ENCODE results near the gene STPG3.

STPG3 gene

DNA sequence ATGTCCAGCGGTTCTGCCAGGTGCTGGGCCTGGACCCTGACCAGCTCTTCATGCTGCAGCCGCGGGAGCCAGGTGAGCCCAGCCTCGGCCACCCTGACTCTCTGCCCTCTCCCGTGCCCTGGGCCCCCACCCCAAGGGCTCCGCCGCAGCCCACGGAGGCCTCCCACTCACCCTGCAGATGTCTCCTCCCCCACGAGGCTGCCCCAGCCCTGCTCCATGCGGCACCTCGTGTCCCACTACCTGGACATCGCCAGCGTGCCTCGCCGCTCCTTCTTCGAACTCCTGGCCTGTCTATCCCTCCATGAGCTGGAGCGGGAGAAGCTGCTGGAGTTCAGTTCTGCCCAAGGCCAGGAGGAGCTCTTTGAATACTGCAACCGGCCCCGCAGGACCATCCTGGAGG, 36.5 kb upstream of the STPG3 start:
- no peak overlapping the region for H2BK5ac ChIP-seq (ENCODE audit: low read depth, low read length, poor library complexity, severe bottlenecking)
- 96% methylated on average over 19 of the region's 19 CpGs for WGBS
- H2BK12ac ChIP-seq (ENCODE audit: low read length in 2 of 2): no peak overlapping the region
- no peak overlapping the region for H3K4me2 ChIP-seq (ENCODE audit: low read length, poor library complexity, severe bottlenecking)
- no peak overlapping the region for H3K9ac ChIP-seq (ENCODE audit: low read length)
- no peak overlapping the region for H3K14ac ChIP-seq (ENCODE audit: low read length in 2 of 2)
- H3K4me3 ChIP-seq (ENCODE audit: insufficient read depth in 1 of 2, low read depth in 1 of 2, low read length in 2 of 2): no peak overlapping the region
- no peak overlapping the region for H3K23ac ChIP-seq (ENCODE audit: low read length in 2 of 2)
- peaks cover 5 to 70% of the 10 kb centered on the region in 2 experiments for H3K36me3 ChIP-seq (ENCODE audit: control insufficient read depth in 1 of 2, insufficient read depth in 2 of 2, low read depth in 1 of 2, low read length in 2 of 2)
- no peak overlapping the region for H2AK5ac ChIP-seq (ENCODE audit: low read length, severe bottlenecking)
- H3K27me3 ChIP-seq (ENCODE audit: control insufficient read depth in 1 of 2, insufficient read depth in 1 of 2, low read length in 2 of 2): no peaks in the 10 kb centered on the region
- no peak overlapping the region for H3K27ac ChIP-seq (ENCODE audit: low read length, poor library complexity, severe bottlenecking)
- no peak overlapping the region for H2AFZ ChIP-seq (ENCODE audit: low read depth, low read length)
- H3K9me3 ChIP-seq (ENCODE audit: control insufficient read depth, low read length): no peaks in the 10 kb centered on the region
- H2BK15ac ChIP-seq (ENCODE audit: low read depth, poor library complexity, severe bottlenecking): no peak overlapping the region
- H3K79me1 ChIP-seq (replicated peaks; ENCODE audit: low read length, poor library complexity, severe bottlenecking): peaks cover 3% of the 10 kb centered on the region
- no peak overlapping the region for H4K91ac ChIP-seq (ENCODE audit: low read length)
- no peak overlapping the region for H2BK120ac ChIP-seq (ENCODE audit: low read depth, low read length)
- no peak overlapping the region for H3K18ac ChIP-seq (ENCODE audit: low read depth in 1 of 2, low read length in 2 of 2)
- H3K4ac ChIP-seq (ENCODE audit: low read depth in 1 of 2, low read length in 2 of 2): no peak overlapping the region
- DNase-seq: no peak
- peaks cover 33% of the 10 kb centered on the region for H3K4me1 ChIP-seq (ENCODE audit: control insufficient read depth, insufficient read depth, low read depth, low read length)
- H4K8ac ChIP-seq (ENCODE audit: low read length): no peak overlapping the region

DNA sequence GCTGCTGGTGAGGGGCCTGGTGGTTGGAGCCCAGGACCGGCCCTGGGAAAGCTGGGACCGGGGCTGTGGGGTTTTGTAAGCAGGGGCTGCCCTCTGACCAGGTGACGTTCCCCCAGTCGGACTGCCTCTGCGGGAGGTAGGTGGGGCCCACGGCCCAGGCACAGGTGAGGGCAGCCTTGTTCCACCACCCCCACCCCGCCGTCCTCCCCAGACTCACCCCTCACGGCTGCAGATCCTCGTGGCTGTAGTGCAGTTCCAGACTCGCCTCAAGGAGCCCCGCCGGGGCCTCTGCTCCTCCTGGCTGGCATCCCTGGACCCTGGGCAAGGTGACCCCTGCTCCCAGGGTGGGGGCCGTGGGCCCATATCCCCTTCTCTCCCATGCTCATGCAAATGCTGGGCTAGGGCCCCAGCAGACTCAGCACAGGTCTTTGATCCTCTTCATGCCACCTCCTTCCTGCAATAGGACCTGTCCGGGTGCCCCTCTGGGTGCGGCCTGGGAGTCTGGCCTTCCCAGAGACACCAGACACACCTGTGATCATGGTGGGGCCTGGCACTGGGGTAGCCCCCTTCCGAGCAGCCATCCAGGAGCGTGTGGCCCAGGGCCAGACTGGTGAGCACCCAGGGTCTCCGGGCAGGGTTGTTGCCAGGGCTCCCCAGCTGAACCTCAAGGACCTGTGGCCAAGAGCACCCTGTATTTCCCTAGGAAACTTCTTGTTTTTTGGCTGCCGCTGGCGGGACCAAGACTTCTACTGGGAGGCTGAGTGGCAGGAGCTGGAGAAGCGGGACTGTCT, 35.7 kb upstream of the STPG3 start:
- no peak overlapping the region for H3K18ac ChIP-seq (ENCODE audit: low read depth in 1 of 2, low read length in 2 of 2)
- H2AFZ ChIP-seq (ENCODE audit: low read depth, low read length): no peak overlapping the region
- no peak overlapping the region for H2BK5ac ChIP-seq (ENCODE audit: low read depth, low read length, poor library complexity, severe bottlenecking)
- H3K36me3 ChIP-seq (ENCODE audit: control insufficient read depth in 1 of 2, insufficient read depth in 2 of 2, low read depth in 1 of 2, low read length in 2 of 2): peaks cover 5 to 69% of the 10 kb centered on the region in 2 experiments
- H3K79me1 ChIP-seq (replicated peaks; ENCODE audit: low read length, poor library complexity, severe bottlenecking): peaks cover 3% of the 10 kb centered on the region
- H3K27ac ChIP-seq (ENCODE audit: low read length, poor library complexity, severe bottlenecking): no peak overlapping the region
- H3K27me3 ChIP-seq (ENCODE audit: control insufficient read depth in 1 of 2, insufficient read depth in 1 of 2, low read length in 2 of 2): no peaks in the 10 kb centered on the region
- no peak overlapping the region for H2BK12ac ChIP-seq (ENCODE audit: low read length in 2 of 2)
- no peak overlapping the region for H3K9ac ChIP-seq (ENCODE audit: low read length)
- WGBS: 97% methylated on average over 22 of the region's 22 CpGs
- no peak overlapping the region for H2AK5ac ChIP-seq (ENCODE audit: low read length, severe bottlenecking)
- no peak for DNase-seq
- no peak overlapping the region for H4K8ac ChIP-seq (ENCODE audit: low read length)
- no peak overlapping the region for H3K4me2 ChIP-seq (ENCODE audit: low read length, poor library complexity, severe bottlenecking)
- H3K4me1 ChIP-seq (ENCODE audit: control insufficient read depth, insufficient read depth, low read depth, low read length): peaks cover 38% of the 10 kb centered on the region
- H3K4ac ChIP-seq (ENCODE audit: low read depth in 1 of 2, low read length in 2 of 2): no peak overlapping the region
- H3K14ac ChIP-seq (ENCODE audit: low read length in 2 of 2): no peak overlapping the region
- H2BK120ac ChIP-seq (ENCODE audit: low read depth, low read length): no peak overlapping the region
- no peaks in the 10 kb centered on the region for H3K9me3 ChIP-seq (ENCODE audit: control insufficient read depth, low read length)
- no peak overlapping the region for H2BK15ac ChIP-seq (ENCODE audit: low read depth, poor library complexity, severe bottlenecking)
- no peak overlapping the region for H3K23ac ChIP-seq (ENCODE audit: low read length in 2 of 2)
- H4K91ac ChIP-seq (ENCODE audit: low read length): no peak overlapping the region
- H3K4me3 ChIP-seq (ENCODE audit: insufficient read depth in 1 of 2, low read depth in 1 of 2, low read length in 2 of 2): no peak overlapping the region

DNA sequence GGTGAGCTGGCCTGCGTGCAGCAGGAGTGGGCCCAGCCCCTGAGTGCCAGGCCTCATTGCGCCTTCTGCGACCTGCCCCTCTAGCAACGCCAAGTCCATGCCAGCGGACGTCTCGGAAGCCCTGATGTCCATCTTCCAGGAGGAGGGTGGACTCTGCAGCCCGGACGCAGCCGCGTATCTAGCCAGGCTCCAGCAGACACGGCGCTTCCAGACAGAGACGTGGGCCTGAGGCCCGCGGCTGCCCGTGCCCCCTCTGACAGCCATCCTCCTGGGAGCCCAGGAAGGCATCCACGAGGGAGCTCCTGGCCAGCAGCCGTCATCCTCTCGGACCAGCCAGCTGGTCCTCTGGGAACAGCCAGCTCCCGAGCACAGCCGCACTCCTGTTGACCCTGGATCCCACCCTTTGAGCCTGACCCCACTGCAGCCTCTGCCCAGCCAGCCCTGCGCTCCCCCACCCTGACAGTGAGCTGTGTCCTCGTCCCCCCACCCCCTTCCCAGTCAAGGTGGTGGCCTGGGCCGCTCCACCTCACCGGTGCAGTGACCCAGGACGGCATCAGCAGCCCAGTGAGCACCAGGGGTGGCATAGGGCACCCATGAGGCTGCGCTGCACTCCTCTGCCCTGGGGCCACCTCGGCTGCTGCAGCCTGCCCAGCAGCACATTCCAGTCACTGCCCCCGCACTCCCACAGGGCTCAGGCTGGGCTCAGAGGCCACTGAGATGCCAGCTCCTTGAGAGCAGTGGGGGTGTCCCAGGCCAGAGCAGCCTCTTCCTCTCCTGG, 34.7 kb upstream of the STPG3 start:
- Histone ChIP-seq H3K4me3 (ENCODE audit: insufficient read depth in 1 of 2, low read depth in 1 of 2, low read length in 2 of 2) (no peak overlapping the region), H2AK5ac (ENCODE audit: low read length, severe bottlenecking) (no peak overlapping the region), H3K18ac (ENCODE audit: low read depth in 1 of 2, low read length in 2 of 2) (no peak overlapping the region), H2BK120ac (ENCODE audit: low read depth, low read length) (no peak overlapping the region), H3K4me1 (ENCODE audit: control insufficient read depth, insufficient read depth, low read depth, low read length) (peaks cover 45% of the 10 kb centered on the region), H3K9ac (ENCODE audit: low read length) (no peak overlapping the region), H4K91ac (ENCODE audit: low read length) (no peak overlapping the region), H2BK5ac (ENCODE audit: low read depth, low read length, poor library complexity, severe bottlenecking) (no peak overlapping the region), H3K79me1 (replicated peaks; ENCODE audit: low read length, poor library complexity, severe bottlenecking) (peaks cover 3% of the 10 kb centered on the region), H4K8ac (ENCODE audit: low read length) (no peak overlapping the region), H3K4ac (ENCODE audit: low read depth in 1 of 2, low read length in 2 of 2) (no peak overlapping the region), H3K36me3 (ENCODE audit: control insufficient read depth in 1 of 2, insufficient read depth in 2 of 2, low read depth in 1 of 2, low read length in 2 of 2) (peaks cover 5 to 62% of the 10 kb centered on the region in 2 experiments), H3K9me3 (ENCODE audit: control insufficient read depth, low read length) (no peaks in the 10 kb centered on the region), H3K27ac (ENCODE audit: low read length, poor library complexity, severe bottlenecking) (no peak overlapping the region), H2BK12ac (ENCODE audit: low read length in 2 of 2) (no peak overlapping the region), H2AFZ (ENCODE audit: low read depth, low read length) (no peak overlapping the region), H3K23ac (ENCODE audit: low read length in 2 of 2) (no peak overlapping the region), H3K4me2 (ENCODE audit: low read length, poor library complexity, severe bottlenecking) (no peak overlapping the region), H3K27me3 (ENCODE audit: control insufficient read depth in 1 of 2, insufficient read depth in 1 of 2, low read length in 2 of 2) (no peaks in the 10 kb centered on the region), H2BK15ac (ENCODE audit: low read depth, poor library complexity, severe bottlenecking) (no peak overlapping the region), H3K14ac (ENCODE audit: low read length in 2 of 2) (no peak overlapping the region)
- no peak for DNase-seq
- WGBS: 98% methylated on average over 30 of the region's 30 CpGs

All from mesenchymal stem cell (in vitro differentiated cells and primary cell).